Endodermal cell (in vitro differentiated cells): ENCODE data around the gene LHCGR. TPM values are rescaled to one million over a fixed set of nuclear protein-coding genes. Genes with fewer than 3 reads are reported as not detected.

Experiments used
- DNase-seq: peaks from one replicate; pipeline ENCODE4 v3.0.0-alpha.2; 2017
- H3K27ac ChIP-seq: 2 replicates; pipeline ENCODE4 v1.5.1; 2013; ENCODE audit warnings: mild to moderate bottlenecking, low read depth, low read length, moderate library complexity
- H3K27me3 ChIP-seq: 2 replicates; pipeline ENCODE4 v1.6.1; 2013; ENCODE audit warnings: mild to moderate bottlenecking, low read length, moderate library complexity; ENCODE audit not compliant: insufficient read depth, control insufficient read depth, poor library complexity, severe bottlenecking
- H3K36me3 ChIP-seq: 2 replicates; pipeline ENCODE4 v1.7.0; 2013; ENCODE audit warnings: mild to moderate bottlenecking, low read length, moderate library complexity; ENCODE audit not compliant: control insufficient read depth, insufficient read depth
- H3K4me1 ChIP-seq: one replicate; pipeline ENCODE4 v1.7.0; 2013; ENCODE audit warnings: low read length; ENCODE audit not compliant: control insufficient read depth, insufficient read depth
- H3K4me3 ChIP-seq: 2 replicates; pipeline ENCODE4 v1.5.1; 2013; ENCODE audit warnings: mild to moderate bottlenecking, low read length, moderate library complexity
- H3K9ac ChIP-seq: 2 replicates; pipeline ENCODE4 v1.6.1; 2013; ENCODE audit warnings: mild to moderate bottlenecking, low read length, moderate library complexity; ENCODE audit not compliant: poor library complexity, severe bottlenecking; ENCODE audit errors: extremely low read depth
- H3K9me3 ChIP-seq: 2 replicates; pipeline ENCODE4 v1.6.1; 2013; ENCODE audit warnings: mild to moderate bottlenecking, low read length, moderate library complexity; ENCODE audit not compliant: control insufficient read depth
- H3K27ac Mint-ChIP-seq: 2 replicates; pipeline ENCODE4 v1.8.0; 2020; ENCODE audit warnings: mixed read lengths
- H3K27me3 Mint-ChIP-seq: 2 replicates; pipeline ENCODE4 v1.8.0; 2021; ENCODE audit warnings: mild to moderate bottlenecking, mixed read lengths; ENCODE audit not compliant: insufficient read depth
- H3K36me3 Mint-ChIP-seq: 2 replicates; pipeline ENCODE4 v1.8.0; 2020; ENCODE audit warnings: low read depth, mixed read lengths
- H3K4me1 Mint-ChIP-seq: 2 replicates; pipeline ENCODE4 v1.8.0; 2020; ENCODE audit warnings: mixed read lengths
- H3K4me3 Mint-ChIP-seq: 2 replicates; pipeline ENCODE4 v1.8.0; 2020; ENCODE audit warnings: mild to moderate bottlenecking, moderate library complexity, mixed read lengths
- H3K9me3 Mint-ChIP-seq: 2 replicates; pipeline ENCODE4 v1.8.0; 2020; ENCODE audit warnings: mild to moderate bottlenecking, mixed read lengths
- CTCF ChIP-seq: fragments of 200-600 bp; sonication (generic); conservative IDR thresholded peaks from 2 replicates; pipeline ENCODE4 v1.5.0; 2021; ENCODE audit warnings: antibody characterized with exemption, mild to moderate bottlenecking
- WGBS, 2 experiments: methylation state at CpG; one replicate each; pipeline versions ENCODE4 v1.1.5 to v1.1.7; 2013; ENCODE audit warnings: missing lambda C conversion rate in 2 of 2, mixed read lengths in 1 of 2; ENCODE audit not compliant: insufficient coverage in 1 of 2, insufficient read length in 1 of 2; 5-methylcytosine and 5-hydroxymethylcytosine counted together
- long read RNA-seq, 4 experiments: library from polyadenylated mRNA in 2 of 4; library from RNA in 1 of 4; library from capped mRNA in 1 of 4; stranded (forward) in 3 of 4; unstranded in 1 of 4; transcript quantifications; one replicate each; pipeline ENCODE4 v2.0.0, GENCODE V29; 2020 to 2021; ENCODE audit warnings: inconsistent platforms in 1 of 4
- polyA plus RNA-seq, 2 experiments: library from polyadenylated mRNA; stranded (reverse); fragments of 50-300 nt; gene quantifications; one replicate each; pipeline ENCODE4 v1.2.3, GENCODE V29; 2013
- total RNA-seq, 2 donors: library from RNA; stranded (reverse); fragmentation: NEBNext Ultra II Directional in 1 of 2; extraction: Animal tissue kit (Norgen Biotek cat#: 25700) in 1 of 2; gene quantifications; 2 replicates in 1 of 2; 3 replicates in 1 of 2; pipeline ENCODE4 v1.2.1, GENCODE V29; 2021

LHCGR gene
- not detected for total RNA-seq
- 0.11 TPM for polyA plus RNA-seq (2013, experiment 1 of 2)
- polyA plus RNA-seq (2013, experiment 2 of 2): 0.17 TPM
- long read RNA-seq, experiment 1: 0 reads
- long read RNA-seq, experiment 2: 0 reads
- long read RNA-seq, experiment 3: 0 reads
- long read RNA-seq, experiment 4: 0 reads

DNA sequence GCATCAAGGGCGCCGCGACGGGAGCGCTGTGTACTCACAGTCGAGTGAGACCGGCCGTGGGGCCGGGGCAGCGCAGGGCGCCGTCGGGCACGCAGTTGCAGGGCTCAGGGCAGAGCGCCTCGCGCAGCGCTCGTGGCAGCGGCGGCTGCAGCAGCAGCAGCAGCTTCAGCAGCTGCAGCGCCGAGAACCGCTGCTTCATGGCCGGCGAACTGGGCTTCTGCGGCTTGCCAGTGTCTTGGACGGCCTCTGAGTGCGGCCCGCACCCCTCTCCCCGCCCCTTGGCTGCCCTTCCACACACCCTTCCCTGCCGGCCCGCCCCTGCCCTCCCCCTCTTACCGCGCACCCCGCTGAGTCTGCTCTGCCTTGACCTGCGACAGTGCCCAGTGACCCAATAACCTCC, at the start of gene LHCGR:
Gene LHCGR (minus strand): TSS at position 252 of the 400 bp plus-strand sequence. CDS start 53 bp downstream, at position 199.
- DNase-seq: peak; percentile 84
- H3K4me1 ChIP-seq: peaks cover 3% of the 10 kb centered on the region
- no peaks in the 10 kb centered on the region for H3K36me3 ChIP-seq
- no peak for TF ChIP-seq CTCF
- H3K27me3 Mint-ChIP-seq: peaks cover 38% of the 10 kb centered on the region
- no peak within 1 kb of the TSS for H3K4me3 ChIP-seq
- H3K9me3 Mint-ChIP-seq: no peaks in the 10 kb centered on the region
- no peak within 1 kb of the TSS for H3K27ac ChIP-seq
- H3K36me3 Mint-ChIP-seq: no peaks in the 10 kb centered on the region
- H3K9me3 ChIP-seq: no peaks in the 10 kb centered on the region
- H3K4me1 Mint-ChIP-seq: peaks cover 24% of the 10 kb centered on the region
- H3K9ac ChIP-seq: no peak within 1 kb of the TSS
- H3K4me3 Mint-ChIP-seq: peak within 1 kb of the TSS; percentile 49
- H3K27me3 ChIP-seq: peaks cover 28% of the 10 kb centered on the region
- H3K27ac Mint-ChIP-seq: no peak within 1 kb of the TSS
- 16% methylated on average over 37 of the region's 37 CpGs; no CpG with 5 or more reads in 1 of the 2 experiments for WGBS, 2 experiments

GRCh38 chr2:48799601-48800000, 44.1 kb upstream of the LHCGR start:
- WGBS, 2 experiments: 94 to 100% methylated on average over 1 to 6 of the region's 6 CpGs
- no peak overlapping the region for H3K4me3 ChIP-seq
- no peaks in the 10 kb centered on the region for H3K9me3 ChIP-seq
- H3K9me3 Mint-ChIP-seq: no peaks in the 10 kb centered on the region
- H3K4me1 ChIP-seq: no peaks in the 10 kb centered on the region
- no peaks in the 10 kb centered on the region for H3K36me3 Mint-ChIP-seq
- no peak overlapping the region for H3K4me3 Mint-ChIP-seq
- no peak overlapping the region for H3K27ac Mint-ChIP-seq
- no peak for TF ChIP-seq CTCF
- no peak for DNase-seq
- H3K27me3 Mint-ChIP-seq: no peaks in the 10 kb centered on the region
- no peaks in the 10 kb centered on the region for H3K36me3 ChIP-seq
- H3K27me3 ChIP-seq: no peaks in the 10 kb centered on the region
- no peak overlapping the region for H3K9ac ChIP-seq
- H3K4me1 Mint-ChIP-seq: no peaks in the 10 kb centered on the region
- no peak overlapping the region for H3K27ac ChIP-seq

DNA sequence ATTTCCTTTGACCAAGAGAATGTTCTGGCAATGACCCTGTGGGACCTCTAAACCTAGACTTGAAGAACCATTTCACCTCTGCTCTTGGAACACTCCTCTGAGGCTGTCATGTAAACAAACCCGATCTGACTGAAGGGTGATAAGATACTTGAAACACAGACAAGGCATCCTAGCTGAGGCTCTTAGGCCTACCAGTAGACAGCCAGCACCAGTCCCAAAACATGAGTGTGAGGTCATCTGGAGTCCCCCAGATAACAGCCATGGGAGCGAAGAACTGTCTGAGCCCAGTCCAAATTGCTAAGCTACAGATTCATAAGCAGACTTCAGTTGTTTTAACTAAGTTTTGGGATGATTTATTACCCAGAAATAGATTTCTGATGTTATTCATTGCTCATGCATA, 39.5 kb upstream of the LHCGR start:
- Histone ChIP-seq H3K27me3 (no peaks in the 10 kb centered on the region), H3K36me3 (no peaks in the 10 kb centered on the region), H3K9me3 (no peaks in the 10 kb centered on the region), H3K4me1 (peaks cover 4% of the 10 kb centered on the region), H3K9ac (no peak overlapping the region), H3K4me3 (no peak overlapping the region), H3K27ac (no peak overlapping the region)
- TF ChIP-seq CTCF: no peak
- WGBS, 2 experiments: 79 to 94% methylated on average over 2 of the region's 2 CpGs
- Mint-ChIP-seq H3K27me3 (no peaks in the 10 kb centered on the region), H3K4me3 (no peak overlapping the region), H3K4me1 (peaks cover 14% of the 10 kb centered on the region), H3K36me3 (no peaks in the 10 kb centered on the region), H3K27ac (no peak overlapping the region), H3K9me3 (no peaks in the 10 kb centered on the region)
- no peak for DNase-seq
